ENCODE results near the gene STK25.

The STK25 gene

GRCh38 chr2:241467777-241468475, 40.5 kb downstream of the STK25 start:
- H3K4me3 ChIP-seq (ENCODE audit: low read depth, low read length): no peak overlapping the region
- no peak for DNase-seq (ENCODE audit: low read depth)
- TF ChIP-seq CTCF (IDR thresholded peaks at IDR 0.05; ENCODE audit: low read depth, low read length, missing control alignments): no peak

- no peak for DNase-seq (ENCODE audit: low read depth)
- no peak overlapping the region for H3K4me3 ChIP-seq (ENCODE audit: low read depth, low read length)
- no peak for TF ChIP-seq CTCF (IDR thresholded peaks at IDR 0.05; ENCODE audit: low read depth, low read length, missing control alignments)
These were observed 42.2 kb downstream of the STK25 start for GRCh38 chr2:241466230-241466629.

GRCh38 chr2:241465543-241465942, 42.8 kb downstream of the STK25 start:
- DNase-seq (ENCODE audit: low read depth): no peak

GRCh38 chr2:241463276-241464135, 44.9 kb downstream of the STK25 start:
- no peak for TF ChIP-seq CTCF (IDR thresholded peaks at IDR 0.05; ENCODE audit: low read depth, low read length, missing control alignments)
- no peak overlapping the region for H3K4me3 ChIP-seq (ENCODE audit: low read depth, low read length)

More at GRCh38 chr2:241465543-241465942, 42.8 kb downstream of the STK25 start:
- TF ChIP-seq CTCF (IDR thresholded peaks at IDR 0.05; ENCODE audit: low read depth, low read length, missing control alignments): no peak
- no peak overlapping the region for H3K4me3 ChIP-seq (ENCODE audit: low read depth, low read length)

GRCh38 chr2:241461693-241462677, 46.4 kb downstream of the STK25 start:
- no peak for DNase-seq (ENCODE audit: low read depth)
- no peak for TF ChIP-seq CTCF (IDR thresholded peaks at IDR 0.05; ENCODE audit: low read depth, low read length, missing control alignments)
- no peak overlapping the region for H3K4me3 ChIP-seq (ENCODE audit: low read depth, low read length)

More at GRCh38 chr2:241463276-241464135, 44.9 kb downstream of the STK25 start:
- no peak for DNase-seq (ENCODE audit: low read depth)

GRCh38 chr2:241460631-241461030, 47.8 kb downstream of the STK25 start:
- DNase-seq (ENCODE audit: low read depth): no peak
- no peak for TF ChIP-seq CTCF (IDR thresholded peaks at IDR 0.05; ENCODE audit: low read depth, low read length, missing control alignments)
- H3K4me3 ChIP-seq (ENCODE audit: low read depth, low read length): no peak overlapping the region
